ENCODE results near the gene GDPD4. TPM values are rescaled to one million over a fixed set of nuclear protein-coding genes. Genes with fewer than 3 reads are reported as not detected.
A peak's percentile ranks its signal among the peaks of the same experiment; 100 is the strongest.

The GDPD4 gene
- total and polyA plus RNA-seq, 2 of the 4 experiments (the other 2 are of a cell fraction): not detected

- TF ChIP-seq USF2 (IDR thresholded peaks at IDR 0.05; ENCODE audit: low read depth, low read length): peak; percentile 25; the same call in 1 of the 2 replicates
- no peak for TF ChIP-seq CHD1 (IDR thresholded peaks at IDR 0.05; ENCODE audit: low read depth, low read length)
- no peak for TF ChIP-seq NFE2L2 (IDR thresholded peaks at IDR 0.05; ENCODE audit: low read depth, low read length)
- TF ChIP-seq ELK1 (IDR thresholded peaks at IDR 0.05; ENCODE audit: borderline replicate concordance, low read depth, low read length): no peak
Measured at GRCh38 chr11:77187776-77188632, 113.5 kb downstream of the GDPD4 start (continued).
